ENCODE measurements around the gene EMID1. TPM values are rescaled to one million over a fixed set of nuclear protein-coding genes. Genes with fewer than 3 reads are reported as not detected.
"Not testable (repeated sequence)": the region's sequence is repeated elsewhere in the genome, so short reads cannot be mapped to it uniquely, and the experiment has no call there.

Gene EMID1
- total RNA-seq, 4 donors from 2014 or later, result 0.68 to 53.9 (median 1.9) TPM; not detected in 1

GRCh38 chr22:29230972-29231875 lies 25.5 kb downstream of the EMID1 start:
- intact Hi-C loops (cut with DNase I; ENCODE audit: low total_unique reads), result no loop called here
- Histone ChIP-seq H3K27ac (no peak overlapping the region), H3K36me3 (no peaks in the 10 kb centered on the region), H3K9me3 (no peaks in the 10 kb centered on the region), H3K4me1 (no peaks in the 10 kb centered on the region), H3K4me3 (no peak overlapping the region), H3K27me3 (no peaks in the 10 kb centered on the region)
- in situ Hi-C loops (cut with MboI; ENCODE audit: low pct_ligation_motif_present in 1 of 4, low pct_unique_long_range_greater_than_20kb in 1 of 4, low sequenced_read_pairs in 3 of 4), result loop anchor here in 2 of 4 donors (25.0 kb wide), 2 partner anchors 369 to 644 kb away; no protein-coding TSS in a partner anchor
- DNase-seq, result no peak
- no peak for TF ChIP-seq EP300 (IDR thresholded peaks at IDR 0.05; ENCODE audit: low read depth)
- TF ChIP-seq POLR2A (IDR thresholded peaks at IDR 0.05), result no peak
- no peak for TF ChIP-seq CTCF (IDR thresholded peaks at IDR 0.05)
- no peak for TF ChIP-seq POLR2AphosphoS5 (IDR thresholded peaks at IDR 0.05)
- 60 to 89% methylated on average over 2 to 19 of the region's 19 CpGs for WGBS, 2 donors (ENCODE audit: low coverage in 1 of 2)

DNA sequence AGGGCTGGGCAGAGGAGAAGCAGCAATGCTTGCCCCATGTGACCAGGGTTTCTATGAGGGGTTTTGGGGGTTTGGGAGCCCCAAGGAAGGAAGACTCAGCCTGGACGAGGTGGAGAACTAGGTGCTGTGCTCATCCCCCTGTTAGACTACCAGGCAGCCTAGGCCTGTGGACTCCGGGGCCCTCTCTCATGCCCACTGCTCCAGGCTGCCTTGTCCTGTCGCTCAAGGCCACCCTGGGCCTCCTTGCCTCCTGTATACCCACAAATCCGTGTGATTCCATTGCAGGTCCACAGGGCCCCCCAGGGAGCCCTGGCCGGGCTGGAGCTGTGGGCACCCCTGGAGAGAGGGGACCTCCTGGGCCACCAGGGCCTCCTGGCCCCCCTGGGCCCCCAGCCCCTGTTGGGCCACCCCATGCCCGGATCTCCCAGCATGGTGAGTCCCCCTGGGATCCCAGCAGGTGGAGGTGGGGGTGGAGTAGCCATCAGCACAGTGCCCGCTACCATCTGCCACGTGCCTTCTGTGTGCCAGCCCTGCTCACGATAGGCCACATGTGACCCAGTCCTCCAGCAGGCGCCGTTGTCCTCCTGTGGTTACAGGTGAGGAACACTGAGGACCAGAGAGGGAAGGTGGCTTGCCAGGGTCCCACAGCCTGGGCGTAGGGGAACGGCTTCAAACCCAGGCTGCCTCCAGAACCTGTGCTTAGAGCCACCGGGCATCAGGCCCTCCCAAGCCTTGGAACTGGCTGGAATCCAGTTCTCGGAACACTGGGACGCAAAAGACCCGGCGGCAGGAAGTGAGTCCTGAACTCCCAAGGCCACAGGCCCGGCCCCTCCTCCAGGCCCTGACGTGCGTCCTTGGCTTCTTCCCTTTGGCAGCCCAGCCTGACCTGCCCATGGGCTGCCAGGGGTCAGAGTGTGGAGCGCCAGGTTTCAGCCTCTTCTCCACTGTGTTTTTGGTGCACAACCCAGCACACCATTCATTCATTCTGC lies 26.6 kb downstream of the EMID1 start:
- Histone ChIP-seq H3K27me3 (no peaks in the 10 kb centered on the region), H3K36me3 (no peaks in the 10 kb centered on the region), H3K27ac (no peak overlapping the region), H3K4me3 (no peak overlapping the region), H3K9me3 (no peaks in the 10 kb centered on the region), H3K4me1 (no peaks in the 10 kb centered on the region)
- TF ChIP-seq POLR2AphosphoS5 (IDR thresholded peaks at IDR 0.05) (no peak), EP300 (IDR thresholded peaks at IDR 0.05; ENCODE audit: low read depth) (no peak), POLR2A (IDR thresholded peaks at IDR 0.05) (no peak), CTCF (IDR thresholded peaks at IDR 0.05) (no peak)
- intact Hi-C loops (cut with DNase I; ENCODE audit: low total_unique reads) (no loop called here), in situ Hi-C loops (cut with MboI; ENCODE audit: low pct_ligation_motif_present in 1 of 4, low pct_unique_long_range_greater_than_20kb in 1 of 4, low sequenced_read_pairs in 3 of 4) (loop anchor here in 2 of 4 donors (25.0 kb wide), 2 partner anchors 370 to 645 kb away; no protein-coding TSS in a partner anchor)
- no peak for DNase-seq
- WGBS, 2 donors (ENCODE audit: low coverage in 1 of 2), result 79 to 92% methylated on average over 9 to 22 of the region's 22 CpGs

DNA sequence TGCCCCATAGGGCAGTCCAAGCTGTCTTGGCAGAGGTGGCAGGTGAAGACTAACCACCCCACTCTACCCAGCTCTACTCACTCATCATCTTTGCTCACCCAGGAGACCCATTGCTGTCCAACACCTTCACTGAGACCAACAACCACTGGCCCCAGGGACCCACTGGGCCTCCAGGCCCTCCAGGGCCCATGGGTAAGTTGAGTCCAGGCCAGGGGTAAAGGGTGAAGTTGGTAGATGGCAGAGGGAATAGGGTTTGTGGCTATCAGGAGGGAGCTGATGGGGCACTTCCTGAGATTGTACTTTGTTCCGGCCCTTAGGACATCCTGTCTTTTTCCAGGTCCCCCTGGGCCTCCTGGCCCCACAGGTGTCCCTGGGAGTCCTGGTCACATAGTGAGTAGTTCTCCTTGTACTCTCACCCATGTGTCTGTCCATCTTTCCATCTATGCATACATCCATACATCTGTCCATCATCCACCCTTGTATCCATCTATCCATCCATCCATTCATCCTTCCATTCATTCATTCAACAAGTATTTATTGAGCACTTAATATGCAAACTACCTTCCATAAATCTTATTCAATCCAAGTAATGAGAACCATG lies 27.7 kb downstream of the EMID1 start:
- Histone ChIP-seq H3K27ac (no peak overlapping the region), H3K4me1 (no peaks in the 10 kb centered on the region), H3K27me3 (no peaks in the 10 kb centered on the region), H3K9me3 (no peaks in the 10 kb centered on the region), H3K36me3 (no peaks in the 10 kb centered on the region), H3K4me3 (no peak overlapping the region)
- in situ Hi-C loops (cut with MboI; ENCODE audit: low pct_ligation_motif_present in 1 of 4, low pct_unique_long_range_greater_than_20kb in 1 of 4, low sequenced_read_pairs in 3 of 4), result loop anchor here in 2 of 4 donors (25.0 kb wide), 2 partner anchors 371 to 646 kb away; no protein-coding TSS in a partner anchor
- TF ChIP-seq EP300 (IDR thresholded peaks at IDR 0.05; ENCODE audit: low read depth) (no peak), CTCF (IDR thresholded peaks at IDR 0.05) (no peak), POLR2AphosphoS5 (IDR thresholded peaks at IDR 0.05) (no peak), POLR2A (IDR thresholded peaks at IDR 0.05) (no peak)
- intact Hi-C loops (cut with DNase I; ENCODE audit: low total_unique reads), result no loop called here
- no peak for DNase-seq
- WGBS, 2 donors (ENCODE audit: low coverage in 1 of 2), result 100% methylated on average over 1 of the region's 1 CpG; no CpG with 5 or more reads in 1 of the 2 donors

DNA sequence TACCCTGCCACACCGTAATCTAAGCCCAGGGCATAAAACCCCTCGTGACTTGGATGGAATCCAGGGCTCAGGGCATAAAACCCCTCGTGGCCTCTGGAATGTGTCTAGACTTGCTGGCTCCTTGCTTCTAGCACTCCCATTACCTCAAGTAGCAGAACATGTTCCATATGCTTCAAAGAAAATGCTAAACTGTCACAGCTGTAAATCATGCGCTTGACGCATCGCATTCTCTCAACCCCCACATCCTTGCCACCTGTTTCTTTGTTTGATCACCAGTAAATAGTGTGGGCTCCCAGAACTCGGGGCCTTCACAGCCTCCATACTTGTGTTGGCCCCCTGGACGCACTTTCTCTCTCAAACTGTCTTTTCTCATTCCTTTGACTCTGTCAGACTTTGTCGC lies 34.8 kb downstream of the EMID1 start:
- H3K4me1 ChIP-seq; H3K36me3 ChIP-seq; H3K27ac ChIP-seq; H3K4me3 ChIP-seq; DNase-seq; H3K9me3 ChIP-seq; H3K27me3 ChIP-seq; intact Hi-C loops (cut with DNase I; ENCODE audit: low total_unique reads): not testable (repeated sequence)
- in situ Hi-C loops (cut with MboI; ENCODE audit: low pct_ligation_motif_present in 1 of 4, low pct_unique_long_range_greater_than_20kb in 1 of 4, low sequenced_read_pairs in 3 of 4), result loop anchor here in 2 of 4 donors (25.0 kb wide), 2 partner anchors 378 to 653 kb away; no protein-coding TSS in a partner anchor
- 69 to 78% methylated on average over 9 of the region's 9 CpGs for WGBS, 2 donors (ENCODE audit: low coverage in 1 of 2)
